ENCODE results near the gene CCDC12. TPM values are rescaled to one million over a fixed set of nuclear protein-coding genes. Genes with fewer than 3 reads are reported as not detected.

The CCDC12 gene
- total RNA-seq, 1 donor from 2014 or later: 35.6 TPM

DNA sequence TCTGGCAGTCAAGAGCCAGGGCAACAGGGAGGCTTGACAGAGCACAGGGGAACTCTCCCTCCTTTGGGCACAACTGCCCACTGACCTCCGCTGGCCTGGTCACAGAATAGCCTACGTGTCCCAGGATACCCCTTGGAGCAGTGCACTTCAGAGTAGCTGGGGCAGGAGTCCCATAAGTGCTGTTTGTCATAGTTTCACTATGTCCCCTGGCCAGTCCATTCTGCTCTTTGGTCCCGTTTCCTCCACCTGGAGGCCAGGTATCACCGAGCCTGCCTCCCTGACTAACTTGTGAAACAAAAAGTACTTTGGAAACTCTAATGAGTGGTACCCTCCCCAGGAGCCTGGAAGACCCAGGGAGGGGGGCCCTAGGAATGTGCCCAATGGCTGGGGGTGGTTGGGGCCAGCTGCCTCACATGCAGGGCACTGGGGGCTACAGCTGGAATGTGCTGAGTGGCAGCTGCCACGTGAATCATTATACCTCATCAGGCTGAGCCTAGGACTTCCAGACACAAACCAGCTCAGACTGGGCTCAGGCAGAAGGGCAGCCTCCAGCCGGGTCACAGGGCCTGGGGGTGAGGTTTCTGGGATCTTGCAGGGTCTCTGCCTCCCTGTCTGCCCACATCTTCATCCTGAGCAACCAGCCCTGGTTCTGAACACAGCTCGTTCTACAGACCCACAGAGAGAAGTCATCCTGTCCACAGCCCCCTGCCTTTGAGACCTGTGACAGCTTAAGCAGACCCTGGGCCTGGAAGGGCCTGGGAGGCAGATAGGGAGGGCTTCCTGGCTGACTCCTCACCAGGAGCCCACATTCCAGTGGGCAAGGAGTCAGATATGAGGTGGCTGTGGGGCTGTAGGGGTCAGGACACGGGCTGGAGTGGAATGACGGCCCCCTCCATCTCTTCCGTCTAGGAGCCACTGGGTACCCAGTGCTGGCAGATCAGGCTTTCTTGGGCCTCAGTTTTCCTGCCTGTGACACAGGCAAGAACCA, 99.9 kb downstream of the CCDC12 start:
- DNase-seq (ENCODE audit: low spot score): no peak
- intact Hi-C loops (cut with DNase I): no loop called here

DNA sequence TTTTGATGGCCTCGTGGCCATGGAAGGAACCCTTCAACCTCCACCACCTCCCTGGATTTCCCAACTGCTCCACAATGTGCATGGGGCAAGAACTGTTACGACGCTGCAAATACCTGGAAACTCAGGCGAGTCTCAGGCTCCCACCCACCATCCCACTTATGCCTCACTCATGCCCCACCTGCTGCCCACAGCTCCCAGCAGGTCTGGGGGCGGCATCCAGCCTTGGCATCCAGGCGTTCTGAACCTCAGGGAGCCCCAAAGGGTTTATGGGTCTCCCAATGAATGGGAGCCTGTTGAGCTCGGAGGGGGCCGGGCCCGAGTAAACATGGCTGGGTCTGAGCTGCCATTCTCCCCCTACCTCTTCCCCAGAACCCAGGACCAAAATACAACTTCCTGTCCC, 101.0 kb downstream of the CCDC12 start:
- intact Hi-C loops (cut with DNase I): no loop called here
- DNase-seq (ENCODE audit: low spot score): no peak

DNA sequence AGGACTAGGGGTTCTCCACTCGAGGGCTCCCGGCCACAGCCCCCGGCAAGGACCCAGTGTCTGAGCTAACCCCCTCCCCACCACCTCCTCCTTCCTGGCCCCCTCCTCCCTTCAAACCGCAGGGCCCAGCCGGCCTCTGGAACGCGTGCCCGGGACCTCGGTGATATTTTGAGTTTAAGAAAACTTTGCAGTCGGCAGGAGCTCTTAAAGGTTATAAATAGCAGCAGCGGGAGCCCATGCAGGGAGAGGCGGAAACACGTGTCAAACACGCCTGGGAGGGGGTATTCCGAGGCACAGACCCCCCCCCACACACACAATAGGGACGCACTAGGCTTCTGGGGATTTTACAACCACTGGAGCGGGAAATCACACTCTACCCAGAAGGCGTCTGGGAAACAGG, 102.1 kb downstream of the CCDC12 start:
- DNase-seq (ENCODE audit: low spot score): no peak
- intact Hi-C loops (cut with DNase I): no loop called here

DNA sequence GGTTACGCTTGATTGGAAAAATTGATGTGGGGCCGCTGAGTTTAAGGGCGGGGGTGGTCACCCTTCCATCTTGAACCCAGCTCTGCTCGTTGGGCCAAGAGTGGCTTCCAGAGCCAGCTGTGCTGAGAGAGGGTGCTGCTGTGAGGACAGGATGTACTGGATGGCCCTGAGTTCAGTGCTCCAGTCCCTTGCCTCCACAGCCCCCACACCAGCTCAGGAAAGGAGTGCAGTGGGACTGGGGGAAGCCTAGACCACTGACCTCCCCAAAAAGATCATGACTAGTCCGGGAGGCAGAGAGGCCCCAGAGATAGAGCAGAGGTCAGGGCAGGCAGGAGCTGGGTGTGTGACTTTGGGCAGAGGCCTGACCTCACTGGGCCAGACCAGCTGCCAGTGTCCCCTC, 103.0 kb downstream of the CCDC12 start:
- intact Hi-C loops (cut with DNase I): no loop called here
- DNase-seq (ENCODE audit: low spot score): no peak

Other genes with a start within 250 kb of the CCDC12 start
- gene MYL3, start 113.3 kb downstream of the CCDC12 start, total RNA-seq: 3,804 TPM
- 5.4 TPM for gene PTH1R, start 99.0 kb downstream of the CCDC12 start, total RNA-seq
- gene NBEAL2, start 2.9 kb upstream of the CCDC12 start, total RNA-seq: 14.2 TPM
- 35.6 TPM for gene SETD2, start 187.4 kb upstream of the CCDC12 start, total RNA-seq